GM18499 (cell line): Measurements from ENCODE around the gene TMEM42.

Source experiments
- ATAC-seq: cut with Tn5 transposase; IDR thresholded peaks from one replicate; pipeline ENCODE4 v1.9.1; 2021; ENCODE audit warnings: moderate number of reproducible peaks; ENCODE audit not compliant: insufficient read depth, unreplicated experiment

Gene TMEM42

GRCh38 chr3:44870375-44871061, 8.8 kb downstream of the TMEM42 start:
- no peak for ATAC-seq

GRCh38 chr3:44874308-44874707, 12.6 kb downstream of the TMEM42 start, which contains the start of gene TGM4:
TSS of gene TGM4 (plus strand) at chr3:44874608. CDS start at chr3:44874679, 71 bp downstream.
- ATAC-seq: no peak

- ATAC-seq: no peak
Measured at GRCh38 chr3:44875596-44875995, 13.9 kb downstream of the TMEM42 start.

DNA sequence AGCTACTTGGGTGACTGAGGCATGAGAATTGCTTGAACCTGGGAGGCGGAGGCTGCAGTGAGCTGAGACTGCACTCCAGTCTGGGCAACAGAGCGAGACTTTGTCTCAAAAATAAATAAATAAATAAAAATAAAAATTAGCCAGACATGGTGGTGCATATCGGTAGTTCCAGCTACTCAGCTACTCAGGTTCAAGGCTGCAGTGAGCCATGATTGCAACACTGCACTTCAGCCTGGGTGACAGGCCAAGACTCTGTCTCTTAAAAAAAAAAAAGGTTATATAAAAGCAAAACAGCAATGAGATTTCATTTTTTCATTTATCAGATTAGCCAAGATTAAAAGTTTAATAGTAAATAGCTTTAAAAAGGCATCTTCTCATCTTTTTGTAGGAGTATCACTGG, 15.6 kb downstream of the TMEM42 start:
- ATAC-seq: no peak

DNA sequence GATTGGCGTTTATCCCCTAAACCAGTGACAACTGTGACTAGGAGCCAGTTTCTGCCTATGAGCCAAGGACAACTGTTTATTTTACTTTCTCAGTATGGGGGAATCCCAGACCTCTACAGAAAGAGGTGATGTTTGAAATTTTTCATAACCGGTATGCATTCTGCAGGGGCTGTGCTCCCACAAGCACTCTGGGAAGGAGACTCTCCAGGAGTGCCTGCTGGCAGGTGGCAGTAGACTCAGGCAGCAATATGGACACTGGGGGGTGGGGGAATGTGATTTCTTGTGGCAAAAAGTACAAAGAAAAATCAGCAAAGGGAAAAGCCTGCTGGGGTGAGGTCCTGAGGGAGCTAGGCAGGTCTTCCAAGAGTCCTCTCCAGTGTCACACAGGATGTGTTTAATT, 18.6 kb downstream of the TMEM42 start:
- no peak for ATAC-seq

DNA sequence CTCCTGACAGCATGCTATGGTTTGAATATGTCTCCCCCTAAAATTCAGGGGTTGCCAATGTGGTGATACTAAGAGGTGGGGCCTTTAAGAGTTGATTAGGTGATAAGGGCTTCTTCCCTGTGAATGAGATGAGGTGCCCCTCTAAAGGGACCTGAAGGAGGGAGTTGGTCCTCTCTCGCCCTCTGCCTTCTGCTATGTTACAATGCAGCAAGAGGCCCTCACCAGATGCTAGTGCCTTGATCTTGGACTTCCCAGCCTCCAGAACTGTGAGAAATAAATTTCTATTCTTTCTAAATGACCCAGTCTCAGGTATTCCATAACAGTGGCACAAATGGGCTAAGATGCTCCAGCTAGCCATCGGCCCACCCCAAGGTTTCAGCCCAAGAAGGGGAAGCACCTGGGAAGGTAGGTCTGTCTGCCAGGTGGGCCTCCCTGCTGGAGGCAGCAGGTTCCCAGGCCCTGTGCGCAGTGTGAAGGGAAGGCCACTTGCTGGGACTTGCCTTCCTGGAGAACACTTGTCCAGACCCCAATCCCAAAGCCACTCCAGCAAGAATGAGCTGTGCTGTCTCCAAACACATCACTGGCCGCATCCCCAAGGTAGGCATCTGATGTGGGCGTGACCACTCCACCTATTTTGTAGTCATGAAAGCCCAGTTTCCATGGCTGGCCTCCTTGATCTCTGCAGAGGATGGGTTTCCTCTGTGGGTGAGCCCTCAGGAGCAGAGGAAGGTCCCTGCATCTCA, 21.7 kb downstream of the TMEM42 start:
- ATAC-seq: no peak

- ATAC-seq: no peak
Measured at GRCh38 chr3:44883999-44884431, 22.3 kb downstream of the TMEM42 start.

DNA sequence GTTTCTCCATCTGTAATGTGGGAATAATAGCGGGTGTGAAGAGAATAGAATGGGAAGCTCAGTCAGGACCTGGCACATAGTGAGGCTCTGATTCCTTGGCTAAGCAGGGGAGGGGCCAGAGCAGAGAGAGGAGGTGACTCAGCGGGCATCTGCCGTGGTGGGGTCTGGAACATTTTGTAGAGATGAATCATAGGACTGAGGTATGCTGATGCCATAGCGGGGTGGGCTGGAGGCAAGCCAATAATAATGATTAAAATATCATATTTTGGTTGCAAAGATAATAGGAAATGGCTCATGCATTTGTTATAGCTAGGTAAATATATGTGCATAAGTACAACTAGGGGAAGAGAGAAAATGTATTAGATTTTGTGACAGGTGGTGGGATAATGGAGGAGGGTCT, 23.9 kb downstream of the TMEM42 start:
- no peak for ATAC-seq

GRCh38 chr3:44886561-44886960, 24.8 kb downstream of the TMEM42 start:
- ATAC-seq: no peak

- no peak for ATAC-seq
Measured at GRCh38 chr3:44887101-44887500, 25.4 kb downstream of the TMEM42 start.

DNA sequence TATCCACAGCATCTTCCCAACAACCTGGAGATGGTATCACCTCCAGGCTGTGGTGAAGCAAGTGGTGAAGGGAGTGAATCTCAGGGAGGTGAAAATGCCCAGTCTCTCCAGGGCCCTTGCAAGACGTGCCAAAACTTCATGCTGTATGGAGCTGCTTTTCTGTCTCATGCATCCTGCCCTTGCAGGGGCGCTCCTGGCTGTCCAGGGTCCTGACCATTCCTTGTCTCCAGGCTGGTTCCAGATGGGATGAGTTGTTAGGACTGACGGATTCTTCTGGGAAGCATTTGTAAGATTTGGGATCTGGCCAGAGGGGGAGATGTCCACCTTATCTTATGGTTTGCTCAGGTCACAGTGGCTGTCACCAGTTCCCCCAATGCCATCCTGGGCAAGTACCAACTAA, 28.5 kb downstream of the TMEM42 start:
- ATAC-seq: no peak

- ATAC-seq: no peak
Measured at GRCh38 chr3:44890852-44891251, 29.1 kb downstream of the TMEM42 start.

GRCh38 chr3:44892689-44893088, 31.0 kb downstream of the TMEM42 start:
- no peak for ATAC-seq

- no peak for ATAC-seq
Measured at GRCh38 chr3:44893097-44893496, 31.4 kb downstream of the TMEM42 start.

- ATAC-seq: no peak
Measured at GRCh38 chr3:44894485-44894884, 32.8 kb downstream of the TMEM42 start.

DNA sequence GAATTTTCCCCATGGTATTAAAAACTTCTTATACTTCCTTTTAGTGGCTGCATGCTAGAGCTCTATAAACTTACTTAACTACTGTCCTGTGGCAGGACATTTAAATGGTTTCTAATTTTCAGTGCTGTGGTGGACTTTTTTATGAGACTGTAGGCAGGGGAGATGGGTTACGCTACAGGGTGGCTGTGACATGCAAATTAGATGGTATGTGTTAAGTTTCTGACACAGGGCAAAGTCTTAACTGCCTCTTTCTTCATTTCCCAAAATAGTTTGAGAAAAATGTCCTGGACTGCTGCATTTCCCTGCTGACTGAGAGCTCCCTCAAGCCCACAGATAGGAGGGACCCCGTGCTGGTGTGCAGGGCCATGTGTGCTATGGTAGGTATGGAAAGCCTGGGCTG, 34.7 kb downstream of the TMEM42 start:
- no peak for ATAC-seq

DNA sequence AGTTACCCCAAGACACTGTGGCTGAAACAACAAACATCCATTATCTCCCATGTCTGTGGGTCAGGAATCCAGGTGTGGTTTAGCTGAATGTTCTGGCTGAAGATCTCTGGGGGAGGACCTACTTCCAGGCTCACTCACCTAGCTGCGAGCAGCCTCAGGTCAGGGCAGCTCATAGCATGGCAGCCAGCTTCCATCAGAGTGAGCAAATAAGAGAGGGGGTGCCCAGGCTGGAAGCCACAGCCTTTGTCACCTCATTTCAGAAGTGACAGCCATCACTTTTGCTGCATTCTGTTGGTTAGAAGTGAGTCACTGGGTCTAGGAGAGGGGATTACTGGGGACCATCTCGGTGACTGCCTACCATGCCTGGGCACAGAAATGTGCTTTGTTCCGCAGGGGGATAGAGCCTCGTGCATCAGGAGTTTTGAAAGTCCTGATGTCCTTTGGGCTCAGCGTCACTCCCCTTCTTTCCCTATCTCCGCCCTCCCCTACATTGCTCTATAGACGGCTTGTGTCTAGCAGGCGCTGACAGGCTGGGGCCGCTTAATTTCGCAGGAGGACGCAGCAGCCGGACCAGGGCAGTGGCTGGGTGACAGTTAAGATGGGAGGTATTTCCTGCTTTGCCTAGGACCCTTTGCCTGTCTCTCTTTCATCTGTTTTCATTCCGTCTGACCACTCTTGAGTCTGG, 38.1 kb downstream of the TMEM42 start:
- no peak for ATAC-seq

DNA sequence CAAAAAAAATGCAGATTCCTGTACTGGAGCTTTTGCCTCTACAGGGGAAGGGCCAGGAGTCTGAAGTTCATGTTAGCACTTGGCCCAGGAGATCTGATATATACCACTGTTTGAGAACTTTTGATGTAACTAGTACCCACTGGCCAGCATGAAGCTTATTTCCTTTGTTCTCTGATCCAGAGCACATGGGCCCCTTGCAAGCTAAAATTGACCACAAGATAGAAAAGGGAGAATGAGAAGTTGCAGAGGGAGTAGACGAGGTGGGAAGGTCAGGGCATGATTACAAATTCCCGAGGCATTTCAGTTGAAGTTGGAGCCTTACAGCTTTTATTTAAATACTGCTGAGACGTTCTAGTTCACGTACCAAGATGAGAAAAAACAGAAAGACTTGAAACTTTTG, 40.9 kb downstream of the TMEM42 start:
- ATAC-seq: no peak

DNA sequence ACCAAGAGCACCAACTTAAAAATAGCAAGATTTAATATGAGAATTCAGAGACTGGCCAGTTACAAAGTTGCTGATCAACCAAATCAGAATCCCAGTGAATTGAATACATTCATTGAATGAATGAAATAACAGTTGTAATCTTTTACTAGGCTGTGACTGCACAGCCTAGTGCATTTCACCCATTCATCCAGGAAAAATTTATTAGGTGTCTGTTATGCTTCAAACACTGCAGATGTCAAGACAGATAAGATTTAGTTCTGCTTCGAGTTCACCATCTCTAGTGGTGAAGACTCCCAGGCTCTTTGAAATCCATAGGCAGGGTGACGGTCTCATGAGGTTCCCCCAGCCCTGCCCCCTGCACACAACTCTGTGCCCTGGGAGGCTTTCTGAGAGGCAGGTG, 41.6 kb downstream of the TMEM42 start:
- no peak for ATAC-seq

DNA sequence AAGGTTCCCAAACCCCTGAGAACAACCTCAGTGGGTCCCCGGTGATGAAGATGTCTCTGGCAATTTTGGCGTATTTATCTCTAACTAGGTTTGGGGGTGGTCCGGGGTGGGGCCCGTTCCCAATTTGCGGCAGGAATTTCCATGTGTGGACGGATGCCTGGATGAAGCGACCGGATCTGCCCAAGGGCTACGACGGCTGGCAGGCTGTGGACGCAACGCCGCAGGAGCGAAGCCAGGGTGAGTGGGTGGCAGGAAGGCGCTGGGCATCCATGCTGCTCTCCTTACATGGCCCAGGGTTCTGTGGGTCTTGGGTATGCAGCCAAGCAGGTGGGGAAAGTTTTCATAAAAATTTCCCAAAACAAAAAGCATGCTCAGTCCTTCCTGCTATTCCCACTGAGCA, 42.0 kb downstream of the TMEM42 start:
- no peak for ATAC-seq

- no peak for ATAC-seq
Measured at GRCh38 chr3:44905446-44906157, 43.9 kb downstream of the TMEM42 start.
